ENCODE measurements around the gene CBX2.
"Not testable (repeated sequence)": the region's sequence is repeated elsewhere in the genome, so short reads cannot be mapped to it uniquely, and the experiment has no call there.

Gene CBX2

GRCh38 chr17:79742951-79743476 lies 34.9 kb upstream of the CBX2 start:
- no peak for DNase-seq (ENCODE audit: low spot score)

DNA sequence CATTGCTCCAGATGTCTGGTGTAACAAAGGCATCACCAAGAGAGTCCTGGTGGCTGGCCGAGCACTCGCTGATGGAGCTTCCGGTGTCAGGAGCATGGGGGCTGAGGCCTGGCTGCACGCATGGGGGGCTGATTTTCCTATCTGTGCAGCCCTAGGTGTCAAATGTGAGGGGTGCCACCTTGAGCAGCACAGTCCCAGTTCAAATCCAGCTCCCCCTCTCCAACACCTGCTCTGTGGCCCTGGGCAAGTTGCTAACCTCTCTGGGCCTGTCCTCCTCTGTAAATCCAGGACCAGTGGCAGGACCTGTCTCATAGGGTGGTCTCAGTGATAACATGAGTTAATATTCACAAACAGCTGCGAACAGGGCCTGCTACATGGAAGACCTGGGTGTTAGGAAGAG lies 34.3 kb upstream of the CBX2 start:
- DNase-seq (ENCODE audit: low spot score), result no peak

DNA sequence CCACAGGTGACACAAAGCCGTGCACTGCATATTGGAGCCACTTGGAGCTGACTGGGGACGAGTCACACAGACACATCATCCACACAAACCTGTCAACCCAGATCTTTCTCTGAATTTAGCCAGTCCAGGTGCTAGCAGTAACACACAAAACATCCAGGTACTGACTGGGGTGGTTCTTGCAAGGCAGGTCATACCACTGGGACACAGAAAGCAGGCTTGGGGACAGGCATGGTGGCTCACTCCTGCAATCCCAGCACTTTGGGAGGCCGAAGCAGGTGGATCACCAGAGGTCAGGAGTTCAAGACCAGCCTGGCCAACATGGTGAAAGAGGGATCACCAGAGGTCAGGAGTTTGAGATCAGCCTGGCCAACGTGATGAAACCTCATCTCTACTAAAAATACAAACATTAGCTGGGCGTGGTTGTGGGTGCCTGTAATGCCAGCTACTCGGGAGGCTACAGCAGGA lies 32.3 kb upstream of the CBX2 start:
- no peak for DNase-seq (ENCODE audit: low spot score)

GRCh38 chr17:79746889-79747507 lies 30.9 kb upstream of the CBX2 start:
- DNase-seq (ENCODE audit: low spot score), result no peak

DNA sequence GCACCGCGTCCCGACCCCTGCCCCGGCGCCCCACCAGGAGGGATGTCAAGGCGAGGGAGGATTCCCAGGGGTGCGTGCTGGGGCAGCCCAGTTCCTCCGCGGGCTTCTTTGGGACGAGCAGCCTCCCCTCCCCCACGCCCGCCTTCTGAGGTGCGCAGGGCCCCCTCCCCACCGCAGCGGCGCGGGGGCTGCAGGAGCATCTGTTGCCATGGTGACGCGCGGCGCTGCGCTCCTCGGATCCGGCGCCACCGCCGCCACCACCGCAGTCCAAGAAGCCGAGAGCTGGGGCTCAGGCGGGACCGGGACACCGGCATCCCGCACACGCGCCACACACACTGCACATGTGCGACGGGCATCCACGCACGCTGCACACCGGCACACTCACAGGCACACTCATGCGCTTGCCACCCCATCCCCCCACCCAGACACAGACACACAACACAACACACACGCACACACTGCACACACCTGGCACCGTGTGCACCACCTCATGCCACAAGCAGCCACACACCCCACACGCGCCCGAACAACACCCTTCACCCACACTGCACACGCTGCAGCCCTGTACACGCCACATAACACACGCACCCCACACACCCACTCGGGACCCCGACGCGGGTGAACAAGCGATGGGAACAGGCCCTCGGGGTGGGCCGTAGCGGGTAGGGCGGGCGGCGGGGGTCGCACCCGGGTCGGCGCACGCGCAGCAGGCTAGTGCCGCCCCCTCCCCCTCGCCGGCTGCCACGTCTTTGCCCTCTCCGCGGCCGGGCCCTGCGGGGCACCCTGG lies 30.2 kb upstream of the CBX2 start:
- no peak for DNase-seq (ENCODE audit: low spot score)

DNA sequence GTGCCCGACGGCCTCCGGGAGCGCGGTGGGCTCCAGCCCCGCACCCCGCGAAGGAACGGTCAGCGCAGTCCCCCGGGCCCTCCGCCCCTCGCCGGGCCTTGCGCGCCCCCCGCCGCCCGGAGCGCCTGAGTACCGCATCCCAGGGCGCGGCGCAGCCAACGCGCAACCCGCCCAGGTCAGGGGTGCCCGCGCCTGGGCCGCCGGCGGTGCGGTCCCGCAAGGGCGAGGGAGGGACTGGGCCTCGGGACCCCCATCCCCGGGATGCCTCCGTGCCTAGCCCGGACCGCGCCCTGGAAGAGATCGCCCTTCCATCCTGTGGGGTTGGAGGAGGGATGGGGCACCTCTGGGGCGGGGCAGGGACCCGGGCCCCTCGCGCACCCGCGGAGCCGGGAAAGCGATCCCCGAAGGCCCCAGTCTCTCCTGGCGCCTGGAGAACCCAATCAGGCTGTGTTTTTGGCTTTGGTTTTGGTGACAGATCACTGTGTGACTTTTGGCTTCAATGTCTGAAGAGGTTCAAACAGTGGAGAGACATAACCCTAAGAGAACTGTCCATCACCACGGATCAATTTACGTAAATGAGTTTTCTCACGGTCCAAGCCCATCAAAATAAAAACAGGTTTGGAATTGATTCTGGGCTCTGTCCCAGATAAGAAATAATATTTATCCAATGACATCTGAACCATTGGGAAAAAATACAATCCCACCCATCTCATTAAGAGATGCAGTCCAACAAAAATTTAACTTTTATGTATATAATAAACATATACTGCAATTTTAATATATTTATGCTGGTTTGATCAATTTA lies 29.5 kb upstream of the CBX2 start:
- no peak for DNase-seq (ENCODE audit: low spot score)

DNA sequence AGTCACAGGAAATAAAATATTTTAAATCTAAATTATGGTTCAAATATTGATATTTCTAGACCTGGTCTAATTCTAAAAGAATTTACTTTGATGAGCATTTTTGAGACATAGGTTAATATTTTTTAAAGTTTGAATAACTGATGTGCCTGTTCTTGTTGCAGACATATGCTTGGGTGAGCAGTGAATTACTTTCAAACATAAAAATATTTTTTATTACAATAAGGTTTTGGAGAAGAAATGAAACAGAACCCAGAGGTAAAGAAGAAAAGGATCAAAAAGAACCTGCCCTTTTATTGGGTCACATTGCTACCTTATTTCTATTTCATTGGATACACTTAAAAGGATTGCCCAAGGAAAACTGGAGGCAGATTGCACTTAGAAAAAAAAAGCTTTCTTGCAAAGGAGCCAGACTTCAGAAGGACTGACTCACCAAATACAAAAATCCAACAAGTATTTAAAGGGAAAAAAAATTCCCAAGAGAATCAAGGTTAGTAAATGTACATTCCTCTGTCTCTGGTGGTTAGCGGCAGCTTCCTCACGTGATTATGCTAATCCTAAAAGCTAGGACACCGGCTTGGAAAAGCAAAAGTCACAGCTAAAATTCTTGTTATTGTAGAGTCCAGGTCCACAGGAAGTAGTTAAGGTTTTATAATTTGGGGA lies 28.7 kb upstream of the CBX2 start:
- peak; percentile 69 for DNase-seq (ENCODE audit: low spot score)

GRCh38 chr17:79749958-79750357 lies 28.0 kb upstream of the CBX2 start:
- no peak for DNase-seq (ENCODE audit: low spot score)

- no peak for DNase-seq (ENCODE audit: low spot score)
These were observed 27.1 kb upstream of the CBX2 start for GRCh38 chr17:79750650-79751545.

GRCh38 chr17:79752175-79752574 lies 25.8 kb upstream of the CBX2 start:
- no peak for DNase-seq (ENCODE audit: low spot score)

- DNase-seq (ENCODE audit: low spot score), result no peak
These were observed 23.6 kb upstream of the CBX2 start for GRCh38 chr17:79754370-79754769.

DNA sequence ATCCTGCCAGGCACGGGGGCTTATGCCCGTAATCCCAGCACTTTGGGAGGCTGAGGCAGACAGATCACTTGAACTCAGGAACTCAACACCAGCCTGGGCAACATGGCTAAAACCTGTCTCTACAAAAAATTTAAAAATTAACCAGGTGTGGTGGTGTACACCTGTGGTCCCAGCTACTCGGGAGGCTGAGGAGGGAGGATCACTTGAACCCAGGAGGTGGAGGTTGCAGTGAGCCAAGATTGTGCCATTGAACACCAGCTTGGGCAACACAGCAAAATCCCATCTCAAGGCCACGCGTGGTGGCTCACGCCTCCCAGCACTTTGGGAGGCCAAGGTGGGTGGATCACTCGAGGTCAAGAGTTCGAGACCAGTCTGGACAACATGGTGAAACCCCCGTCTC lies 23.0 kb upstream of the CBX2 start:
- not testable (repeated sequence) for DNase-seq (ENCODE audit: low spot score)

DNA sequence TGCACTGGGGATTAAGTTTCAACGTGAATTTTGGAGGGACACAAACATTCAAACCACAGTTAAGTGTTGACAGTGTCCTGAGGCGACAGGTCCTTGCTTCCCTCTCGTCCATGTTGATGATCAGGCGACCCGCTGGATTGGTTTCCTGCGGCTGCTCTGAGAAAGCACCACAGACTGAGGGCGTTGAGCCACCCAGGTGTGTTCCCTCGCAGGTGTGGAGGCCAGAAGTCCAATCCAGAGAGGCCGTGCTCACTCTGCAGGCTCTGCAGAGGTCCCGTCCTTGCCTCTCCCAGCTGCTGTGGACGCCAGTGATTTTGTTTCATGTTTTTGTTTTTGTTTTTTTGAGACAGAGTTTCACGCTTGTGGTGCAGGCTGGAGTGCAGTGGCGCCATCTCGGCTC lies 22.4 kb upstream of the CBX2 start:
- no peak for DNase-seq (ENCODE audit: low spot score)

- DNase-seq (ENCODE audit: low spot score), result no peak
These were observed 20.7 kb upstream of the CBX2 start for GRCh38 chr17:79757140-79757745.

DNA sequence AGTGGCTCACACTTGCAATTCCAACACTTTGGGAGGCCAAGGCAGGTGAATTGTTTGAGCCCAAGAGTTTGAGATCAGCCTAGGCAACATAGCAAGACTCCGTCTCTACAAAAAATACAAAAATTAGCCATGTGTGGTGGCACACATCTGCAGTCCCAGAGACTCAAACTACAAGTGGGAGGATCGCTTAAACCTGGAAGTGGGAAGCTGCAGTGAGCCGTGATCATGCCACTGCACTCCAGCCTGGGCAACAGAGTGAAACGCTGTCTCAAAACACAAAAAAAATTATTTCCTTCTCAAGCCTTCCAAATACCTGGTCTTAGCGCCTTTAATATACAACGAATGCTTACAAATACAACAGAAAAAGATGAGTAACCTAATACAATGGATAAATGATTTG lies 19.7 kb upstream of the CBX2 start:
- no peak for DNase-seq (ENCODE audit: low spot score)

DNA sequence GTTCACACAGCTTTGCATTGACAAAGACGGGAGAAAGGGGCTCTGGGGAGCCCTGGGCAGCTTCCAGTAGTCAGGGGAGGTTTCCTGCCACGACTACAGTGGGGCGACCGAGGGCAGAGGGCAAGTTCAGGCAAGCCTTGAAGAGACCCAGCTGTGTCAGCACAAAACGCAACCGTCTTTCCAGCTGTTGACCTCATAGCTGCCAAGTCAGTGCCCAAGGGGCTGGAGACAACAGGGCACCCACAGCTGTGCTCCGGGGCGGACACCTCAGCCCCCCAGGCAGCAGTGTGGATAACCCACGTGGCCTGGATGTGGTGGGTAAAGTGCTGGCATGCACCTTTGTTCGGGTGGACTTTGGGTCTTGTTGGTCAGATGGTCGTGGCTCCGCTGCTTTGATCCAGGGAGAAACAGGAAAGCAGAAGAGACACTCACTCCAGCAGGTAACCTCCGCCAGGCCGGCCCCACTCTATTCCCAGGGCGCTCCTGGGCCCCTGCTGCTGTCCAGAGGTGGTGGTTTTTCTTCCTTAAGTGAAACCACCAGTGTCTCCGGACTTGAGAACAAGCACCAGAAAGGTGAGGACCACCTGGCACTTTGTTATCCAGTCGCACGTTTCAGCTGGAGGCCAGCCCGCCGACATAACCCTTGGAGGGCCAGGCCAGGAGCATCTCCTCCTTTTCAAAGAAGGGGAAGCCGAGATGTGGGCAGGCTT lies 17.6 kb upstream of the CBX2 start:
- DNase-seq (ENCODE audit: low spot score), result no peak

GRCh38 chr17:79761894-79762589 lies 15.9 kb upstream of the CBX2 start:
- DNase-seq (ENCODE audit: low spot score), result no peak

- no peak for DNase-seq (ENCODE audit: low spot score)
These were observed 12.2 kb upstream of the CBX2 start for GRCh38 chr17:79765708-79766107.
